ENCODE measurements around the gene NCBP3.

- TF ChIP-seq POLR2A (IDR thresholded peaks at IDR 0.05; ENCODE audit: low read depth, low read length) (no peak), POLR2AphosphoS5 (IDR thresholded peaks at IDR 0.05; ENCODE audit: low read depth, low read length) (no peak), TAF1 (IDR thresholded peaks at IDR 0.05; ENCODE audit: low read depth, low read length) (no peak), SPI1 (IDR thresholded peaks at IDR 0.05; ENCODE audit: low read depth, low read length) (no peak)
These were observed 41.3 kb upstream of the NCBP3 start for GRCh38 chr17:3887394-3887793.
